ENCODE results near the gene NOTUM. TPM values are rescaled to one million over a fixed set of nuclear protein-coding genes. Genes with fewer than 3 reads are reported as not detected.

The NOTUM gene
- total and polyA plus RNA-seq, 2 of the 4 experiments (the other 2 are of a cell fraction): 0.05 TPM; not detected in 1

- H3K79me1 ChIP-seq (ENCODE audit: low read depth in 1 of 2, low read length in 2 of 2): peaks cover 0 to 31% of the 10 kb centered on the region in 2 experiments; a peak in 3 of 4 replicates
- 41% methylated on average over 30 of the region's 47 CpGs; no CpG with 5 or more reads in 1 of the 2 experiments for WGBS, 2 experiments (ENCODE audit: extremely low coverage in 2 of 2, insufficient read length in 1 of 2)
- H3K36me3 ChIP-seq (ENCODE audit: control insufficient read depth, insufficient read depth, low read length): peaks cover 28% of the 10 kb centered on the region
- no peak overlapping the region for H2BK120ac ChIP-seq (ENCODE audit: low read depth, low read length)
- no peak overlapping the region for H3K4ac ChIP-seq (ENCODE audit: low read depth, low read length)
- CTCF ChIA-PET: interaction anchor here (0.6 kb wide), 1 partner anchor 180 kb away, joined by 3 read pairs; no protein-coding TSS in a partner anchor
- no peak overlapping the region for H3K23ac ChIP-seq (ENCODE audit: low read depth, low read length)
- no peak overlapping the region for H2BK5ac ChIP-seq (ENCODE audit: low read depth, low read length, poor library complexity, severe bottlenecking)
- TF ChIP-seq RAD21 (IDR thresholded peaks at IDR 0.05; ENCODE audit: low read length): no peak
- no peak for TF ChIP-seq ELK1 (IDR thresholded peaks at IDR 0.05; ENCODE audit: borderline replicate concordance, low read depth, low read length)
- TF ChIP-seq CHD1 (IDR thresholded peaks at IDR 0.05; ENCODE audit: low read depth, low read length): no peak
- H2AK5ac ChIP-seq (ENCODE audit: low read depth, low read length): peak overlapping the region; percentile 5; the same call in 1 of the 2 replicates
- H3K14ac ChIP-seq (replicated peaks; ENCODE audit: low read depth, low read length): no peak overlapping the region
- no peaks in the 10 kb centered on the region for H3K27me3 ChIP-seq (ENCODE audit: control insufficient read depth, insufficient read depth, low read length)
- POLR2A ChIA-PET (ENCODE audit: unreplicated experiment): no interaction called here
- H2BK15ac ChIP-seq (ENCODE audit: low read depth, low read length): no peak overlapping the region
- DNase-seq (no peak), ATAC-seq (ENCODE audit: low read depth) (no peak)
- no peak overlapping the region for H3K56ac ChIP-seq (ENCODE audit: extremely low read depth, insufficient read depth, low read length)
- H4K91ac ChIP-seq (ENCODE audit: insufficient read depth, low read depth, low read length): no peak overlapping the region
- no peak overlapping the region for H3K4me3 ChIP-seq (ENCODE audit: insufficient read depth, low read depth, low read length)
- H4K20me1 ChIP-seq (ENCODE audit: insufficient read depth, low read length): peaks cover 26% of the 10 kb centered on the region
- H4K5ac ChIP-seq (ENCODE audit: low read depth, low read length): no peak overlapping the region
- H2BK20ac ChIP-seq (ENCODE audit: low read depth, low read length): no peak overlapping the region
- H2AFZ ChIP-seq (replicated peaks; ENCODE audit: low read length, poor library complexity): peak overlapping the region; percentile 83
- H3K9me1 ChIP-seq (ENCODE audit: insufficient read depth, low read length): peaks cover 13% of the 10 kb centered on the region; the same call in 1 of the 2 replicates
- intact Hi-C loops (cut with micrococcal nuclease) (no loop called here), dilution Hi-C loops (cut with HindIII; ENCODE audit: low sequenced_read_pairs, unreplicated experiment) (no loop called here), in situ Hi-C loops (cut with MboI; ENCODE audit: low sequenced_read_pairs) (no loop called here)
- H3K4me1 ChIP-seq (ENCODE audit: control insufficient read depth, insufficient read depth, low read length): peaks cover 14% of the 10 kb centered on the region
- BruUV-seq (replicated peaks): no TSS peak
- no peak overlapping the region for H3K18ac ChIP-seq (ENCODE audit: low read depth, low read length)
- H3K4me2 ChIP-seq (ENCODE audit: low read depth, low read length): peak overlapping the region; percentile 69; the same call in 1 of the 2 replicates
- H2AK9ac ChIP-seq (replicated peaks; ENCODE audit: low read depth, low read length, poor library complexity): peak overlapping the region; percentile 86
- no peak overlapping the region for H4K8ac ChIP-seq (ENCODE audit: low read depth in 2 of 2, low read length in 2 of 2)
- H3K9ac ChIP-seq (ENCODE audit: low read depth, low read length): no peak overlapping the region
- H3K27ac ChIP-seq (ENCODE audit: insufficient read depth, low read length): no peak overlapping the region
- H3K9me3 ChIP-seq (ENCODE audit: control insufficient read depth, insufficient read depth, low read length): no peaks in the 10 kb centered on the region
These were observed 58.2 kb downstream of the NOTUM start for GRCh38 chr17:81902653-81903414.

Other genes starting within 250 kb of the NOTUM start
- gene SLC25A10, start 248.9 kb downstream of the NOTUM start, total RNA-seq (2012; rRNA removed): 12.2 and 14.9 TPM in 2 replicates
- gene SLC25A10, start 248.9 kb downstream of the NOTUM start, polyA plus RNA-seq (2012; rRNA removed): 19.0 and 20.2 TPM in 2 replicates
- not detected in 2 replicates for gene GCGR, start 157.0 kb downstream of the NOTUM start, total RNA-seq (2012; rRNA removed)
- gene GCGR, start 157.0 kb downstream of the NOTUM start, polyA plus RNA-seq (2012; rRNA removed): not detected in 2 replicates
- 56.5 and 58.9 TPM in 2 replicates for gene MCRIP1, start 127.9 kb downstream of the NOTUM start, total RNA-seq (2012; rRNA removed)
- gene MCRIP1, start 127.9 kb downstream of the NOTUM start, polyA plus RNA-seq (2012; rRNA removed): 164 and 196 TPM in 2 replicates
- gene PPP1R27, start 126.1 kb downstream of the NOTUM start, total RNA-seq (2012; rRNA removed): not detected in 2 replicates
- gene PPP1R27, start 126.1 kb downstream of the NOTUM start, polyA plus RNA-seq (2012; rRNA removed): 0.20 and 0.21 TPM in 2 replicates
- gene P4HB, start 100.7 kb downstream of the NOTUM start, total RNA-seq (2012; rRNA removed): 917 and 932 TPM in 2 replicates
- gene P4HB, start 100.7 kb downstream of the NOTUM start, polyA plus RNA-seq (2012; rRNA removed): 530 and 599 TPM in 2 replicates
- 62.7 and 77.2 TPM in 2 replicates for gene ARHGDIA, start 89.8 kb downstream of the NOTUM start, total RNA-seq (2012; rRNA removed)
- 324 and 362 TPM in 2 replicates for gene ARHGDIA, start 89.8 kb downstream of the NOTUM start, polyA plus RNA-seq (2012; rRNA removed)
- 144 and 159 TPM in 2 replicates for gene ALYREF, start 69.6 kb downstream of the NOTUM start, total RNA-seq (2012; rRNA removed)
- 88.6 and 112 TPM in 2 replicates for gene ALYREF, start 69.6 kb downstream of the NOTUM start, polyA plus RNA-seq (2012; rRNA removed)
- 183 and 242 TPM in 2 replicates for gene ANAPC11, start 69.5 kb downstream of the NOTUM start, total RNA-seq (2012; rRNA removed)
- gene ANAPC11, start 69.5 kb downstream of the NOTUM start, polyA plus RNA-seq (2012; rRNA removed): 387 and 508 TPM in 2 replicates
- under 0.01 TPM in 1 of 2 replicates, not detected in the other for gene NPB, start 58.9 kb downstream of the NOTUM start, total RNA-seq (2012; rRNA removed)
- 0.51 and 1.2 TPM in 2 replicates for gene NPB, start 58.9 kb downstream of the NOTUM start, polyA plus RNA-seq (2012; rRNA removed)
- 31.9 and 37.3 TPM in 2 replicates for gene PCYT2, start 49.8 kb downstream of the NOTUM start, total RNA-seq (2012; rRNA removed)
- gene PCYT2, start 49.8 kb downstream of the NOTUM start, polyA plus RNA-seq (2012; rRNA removed): 38.5 and 43.0 TPM in 2 replicates
- 13.9 and 14.5 TPM in 2 replicates for gene SIRT7, start 43.0 kb downstream of the NOTUM start, total RNA-seq (2012; rRNA removed)
- gene SIRT7, start 43.0 kb downstream of the NOTUM start, polyA plus RNA-seq (2012; rRNA removed): 19.8 and 20.5 TPM in 2 replicates
- 6.1 and 6.4 TPM in 2 replicates for gene MAFG, start 33.5 kb downstream of the NOTUM start, total RNA-seq (2012; rRNA removed)
- 14.3 and 15.4 TPM in 2 replicates for gene MAFG, start 33.5 kb downstream of the NOTUM start, polyA plus RNA-seq (2012; rRNA removed)
- gene PYCR1, start 23.9 kb downstream of the NOTUM start, total RNA-seq (2012; rRNA removed): 95.0 and 115 TPM in 2 replicates
- 177 and 181 TPM in 2 replicates for gene PYCR1, start 23.9 kb downstream of the NOTUM start, polyA plus RNA-seq (2012; rRNA removed)
- gene MYADML2, start 14.0 kb downstream of the NOTUM start, total RNA-seq (2012; rRNA removed): not detected in 2 replicates
- gene MYADML2, start 14.0 kb downstream of the NOTUM start, polyA plus RNA-seq (2012; rRNA removed): not detected in 2 replicates
- 7.2 and 8.3 TPM in 2 replicates for gene ASPSCR1, start 16.4 kb upstream of the NOTUM start, total RNA-seq (2012; rRNA removed)
- gene ASPSCR1, start 16.4 kb upstream of the NOTUM start, polyA plus RNA-seq (2012; rRNA removed): 17.2 and 26.0 TPM in 2 replicates
- gene CENPX, start 61.7 kb upstream of the NOTUM start, total RNA-seq (2012; rRNA removed): 44.8 and 45.3 TPM in 2 replicates
- gene CENPX, start 61.7 kb upstream of the NOTUM start, polyA plus RNA-seq (2012; rRNA removed): 86.8 and 100 TPM in 2 replicates
- gene LRRC45, start 62.1 kb upstream of the NOTUM start, total RNA-seq (2012; rRNA removed): 7.2 and 7.8 TPM in 2 replicates
- gene LRRC45, start 62.1 kb upstream of the NOTUM start, polyA plus RNA-seq (2012; rRNA removed): 10.2 and 10.9 TPM in 2 replicates
- 5.7 and 7.2 TPM in 2 replicates for gene RAC3, start 70.5 kb upstream of the NOTUM start, total RNA-seq (2012; rRNA removed)
- 23.4 and 32.0 TPM in 2 replicates for gene RAC3, start 70.5 kb upstream of the NOTUM start, polyA plus RNA-seq (2012; rRNA removed)
- 36.6 and 36.9 TPM in 2 replicates for gene DCXR, start 76.5 kb upstream of the NOTUM start, total RNA-seq (2012; rRNA removed)
- 129 and 139 TPM in 2 replicates for gene DCXR, start 76.5 kb upstream of the NOTUM start, polyA plus RNA-seq (2012; rRNA removed)
- 6.8 and 8.6 TPM in 2 replicates for gene RFNG, start 90.6 kb upstream of the NOTUM start, total RNA-seq (2012; rRNA removed)
- gene RFNG, start 90.6 kb upstream of the NOTUM start, polyA plus RNA-seq (2012; rRNA removed): 47.3 and 51.1 TPM in 2 replicates
- gene GPS1, start 90.7 kb upstream of the NOTUM start, total RNA-seq (2012; rRNA removed): 177 and 181 TPM in 2 replicates
- gene GPS1, start 90.7 kb upstream of the NOTUM start, polyA plus RNA-seq (2012; rRNA removed): 157 and 168 TPM in 2 replicates
- 26.9 and 29.0 TPM in 2 replicates for gene DUS1L, start 104.6 kb upstream of the NOTUM start, total RNA-seq (2012; rRNA removed)
- gene DUS1L, start 104.6 kb upstream of the NOTUM start, polyA plus RNA-seq (2012; rRNA removed): 76.9 and 95.3 TPM in 2 replicates
- 12.4 and 15.3 TPM in 2 replicates for gene FASN, start 137.0 kb upstream of the NOTUM start, total RNA-seq (2012; rRNA removed)
- gene FASN, start 137.0 kb upstream of the NOTUM start, polyA plus RNA-seq (2012; rRNA removed): 56.0 and 68.5 TPM in 2 replicates